Stimulated activated CD8-positive, alpha-beta memory T cell treated with anti-CD3 and anti-CD28 coated beads, Interleukin-4, amount 100 ng/mL, for 1 hour (primary cell): ENCODE results near the gene ALLC.

Experiments
- DNase-seq, 2 donors: peaks; one replicate each; pipeline ENCODE4 v3.0.0-alpha.2; 2020; ENCODE audit warnings: low read depth in 2 of 2, low spot score in 1 of 2

Gene ALLC

GRCh38 chr2:3639015-3639630 is 18.9 kb upstream of the ALLC start:
- DNase-seq, result no peak

- DNase-seq, result no peak
These were observed 18.3 kb upstream of the ALLC start for GRCh38 chr2:3639653-3640052.

- DNase-seq, result no peak
These were observed 16.8 kb upstream of the ALLC start for GRCh38 chr2:3641181-3641580.

- DNase-seq, result no peak
These were observed 16.1 kb upstream of the ALLC start for GRCh38 chr2:3641841-3642421.

DNA sequence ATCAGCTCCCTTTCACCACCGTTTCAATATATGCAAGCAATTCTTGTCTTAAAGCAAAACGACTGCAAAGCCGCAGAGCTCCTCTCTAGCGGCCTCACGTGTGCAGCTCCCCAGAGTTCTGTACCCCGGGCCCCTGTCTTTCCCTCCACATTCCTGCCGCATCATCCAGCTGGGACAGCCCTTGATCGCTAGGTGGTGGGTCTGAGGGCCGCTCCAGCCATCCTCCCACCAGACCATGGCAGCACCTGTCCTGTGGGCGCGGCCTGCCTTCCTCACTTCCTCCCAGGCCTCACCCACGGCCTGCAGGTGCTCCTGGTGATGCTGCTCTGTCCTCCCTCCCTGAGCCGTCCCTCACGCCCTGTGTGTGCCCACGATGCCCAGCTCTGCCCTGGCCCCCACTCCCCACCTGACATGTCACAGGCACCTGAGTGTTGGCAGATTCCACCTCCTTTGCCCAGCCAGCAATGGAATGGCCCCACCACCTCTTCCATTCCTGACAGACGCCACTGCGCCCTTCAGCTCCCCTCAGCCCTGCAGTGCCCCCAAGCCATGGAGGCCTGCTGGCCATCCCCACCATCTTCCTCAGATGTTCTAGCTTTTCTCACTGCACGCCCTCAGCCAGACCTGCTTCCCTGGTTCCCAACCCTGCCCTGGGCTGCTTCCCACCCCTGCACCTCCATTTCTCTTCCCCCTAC is 15.3 kb upstream of the ALLC start:
- no peak for DNase-seq

GRCh38 chr2:3643371-3644245 is 14.4 kb upstream of the ALLC start:
- no peak for DNase-seq

DNA sequence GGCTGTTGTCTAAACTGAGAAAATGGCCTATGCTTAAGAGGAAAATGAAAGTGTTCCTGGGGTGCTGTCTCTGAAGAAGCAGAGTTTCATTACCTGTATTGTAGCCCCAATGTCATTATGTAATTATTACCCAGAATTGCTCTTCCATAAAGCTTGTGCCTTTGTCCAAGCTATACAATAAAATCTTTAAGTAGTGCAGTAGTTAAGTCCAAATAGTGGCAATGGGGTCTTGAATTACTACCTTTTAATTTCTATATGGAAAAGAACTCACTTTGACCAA is 13.8 kb upstream of the ALLC start:
- DNase-seq, result no peak

DNA sequence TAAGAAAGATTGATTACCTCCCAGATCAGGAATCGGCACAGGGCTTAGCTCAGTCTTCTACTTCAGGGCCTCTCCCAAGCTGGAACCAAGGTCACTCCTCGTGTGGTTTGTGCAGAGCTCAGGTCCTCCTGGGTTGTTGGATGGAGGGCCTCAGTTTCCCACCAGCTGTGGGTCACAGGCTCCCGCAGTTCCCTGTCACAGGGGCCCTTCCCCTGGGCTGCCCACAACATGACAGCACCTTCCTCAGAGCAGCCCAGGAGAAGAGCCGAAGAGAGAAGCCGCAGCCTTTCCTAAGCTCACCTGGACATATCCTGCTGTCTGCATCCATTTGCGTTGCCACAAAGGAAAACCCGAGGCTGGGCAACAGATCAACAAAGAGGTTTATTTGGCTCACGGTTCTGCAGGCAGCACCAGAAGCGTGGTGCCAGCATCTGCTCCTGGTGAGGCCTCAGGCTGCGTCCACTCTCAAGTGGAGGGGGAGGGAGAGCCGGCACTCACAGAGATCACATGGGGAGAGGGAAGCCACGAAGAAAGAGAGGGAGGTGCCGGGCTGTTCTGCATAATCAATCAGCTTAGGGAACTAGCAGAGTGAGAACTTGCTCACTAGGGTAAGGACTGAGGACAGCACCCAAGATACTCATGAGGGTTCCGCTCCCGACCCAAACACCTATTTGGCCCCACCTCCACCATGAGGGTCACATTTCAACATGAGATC is 13.0 kb upstream of the ALLC start:
- no peak for DNase-seq

GRCh38 chr2:3645745-3646389 is 12.1 kb upstream of the ALLC start:
- DNase-seq, result no peak

GRCh38 chr2:3646446-3646845 is 11.6 kb upstream of the ALLC start:
- DNase-seq, result no peak

DNA sequence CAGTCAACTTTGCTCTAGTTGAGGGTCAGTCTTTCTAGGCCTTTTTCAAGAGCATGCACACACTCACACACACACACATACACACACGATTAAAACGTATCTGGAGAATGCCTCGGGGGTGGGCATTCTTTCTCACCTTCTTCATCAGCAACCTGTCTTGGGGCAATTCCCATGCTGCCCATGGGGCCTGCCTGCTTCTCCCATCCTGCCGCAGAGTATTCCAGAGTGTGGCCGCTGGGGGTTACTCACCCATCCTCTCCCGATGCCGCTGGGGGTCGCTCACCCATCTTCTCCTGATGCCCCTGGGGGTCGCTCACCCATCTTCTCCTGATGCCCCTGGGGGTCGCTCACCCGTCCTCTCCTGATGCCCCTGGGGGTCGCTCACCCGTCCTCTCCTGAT is 10.8 kb upstream of the ALLC start:
- no peak for DNase-seq

- no peak for DNase-seq
These were observed 10.0 kb upstream of the ALLC start for GRCh38 chr2:3647831-3648651.

DNA sequence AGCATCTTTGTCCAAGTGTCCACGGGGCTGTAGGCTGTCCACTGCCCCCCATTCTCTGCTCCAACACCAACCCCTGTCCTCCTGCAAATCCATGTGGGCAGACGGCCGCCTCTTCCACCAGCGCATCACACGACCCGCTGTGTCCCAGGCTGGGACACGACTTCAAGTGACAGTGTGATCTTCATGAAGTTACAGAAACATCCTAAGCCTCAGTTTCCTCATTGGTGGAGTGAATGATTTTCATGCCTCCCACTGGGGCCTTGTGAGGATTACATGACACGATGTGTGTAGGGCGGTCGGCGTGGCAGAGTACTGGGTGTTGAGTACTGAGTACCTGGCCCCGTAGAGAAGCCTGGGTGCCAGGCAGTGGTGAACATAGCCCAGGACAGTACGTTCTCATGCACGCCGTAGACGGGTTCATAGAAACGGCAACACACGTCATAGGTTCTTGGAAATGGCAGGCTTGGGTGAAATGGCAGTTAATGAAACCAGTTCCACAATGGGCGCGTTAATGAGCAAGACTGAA is 9.3 kb upstream of the ALLC start:
- DNase-seq, result no peak

DNA sequence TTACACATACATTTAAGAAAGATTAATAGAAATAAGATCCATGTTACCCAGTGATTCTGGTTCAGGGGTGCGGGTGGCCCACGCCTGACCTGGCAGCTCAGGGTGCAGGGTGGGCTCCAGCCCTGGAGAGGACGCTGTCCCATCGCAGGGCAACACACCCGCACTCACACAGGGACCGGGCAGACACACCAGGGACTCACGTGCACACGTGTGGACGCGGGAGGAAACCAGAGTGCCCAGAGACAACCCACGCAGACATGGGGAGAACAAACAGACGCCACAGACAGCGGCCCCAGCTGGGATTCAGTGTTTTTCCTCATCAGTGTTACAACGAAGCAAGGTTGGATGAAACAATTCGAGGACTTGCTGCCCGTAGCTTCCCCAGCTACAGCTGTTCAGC is 8.4 kb upstream of the ALLC start:
- no peak for DNase-seq

GRCh38 chr2:3650140-3650920 is 7.7 kb upstream of the ALLC start:
- no peak for DNase-seq

DNA sequence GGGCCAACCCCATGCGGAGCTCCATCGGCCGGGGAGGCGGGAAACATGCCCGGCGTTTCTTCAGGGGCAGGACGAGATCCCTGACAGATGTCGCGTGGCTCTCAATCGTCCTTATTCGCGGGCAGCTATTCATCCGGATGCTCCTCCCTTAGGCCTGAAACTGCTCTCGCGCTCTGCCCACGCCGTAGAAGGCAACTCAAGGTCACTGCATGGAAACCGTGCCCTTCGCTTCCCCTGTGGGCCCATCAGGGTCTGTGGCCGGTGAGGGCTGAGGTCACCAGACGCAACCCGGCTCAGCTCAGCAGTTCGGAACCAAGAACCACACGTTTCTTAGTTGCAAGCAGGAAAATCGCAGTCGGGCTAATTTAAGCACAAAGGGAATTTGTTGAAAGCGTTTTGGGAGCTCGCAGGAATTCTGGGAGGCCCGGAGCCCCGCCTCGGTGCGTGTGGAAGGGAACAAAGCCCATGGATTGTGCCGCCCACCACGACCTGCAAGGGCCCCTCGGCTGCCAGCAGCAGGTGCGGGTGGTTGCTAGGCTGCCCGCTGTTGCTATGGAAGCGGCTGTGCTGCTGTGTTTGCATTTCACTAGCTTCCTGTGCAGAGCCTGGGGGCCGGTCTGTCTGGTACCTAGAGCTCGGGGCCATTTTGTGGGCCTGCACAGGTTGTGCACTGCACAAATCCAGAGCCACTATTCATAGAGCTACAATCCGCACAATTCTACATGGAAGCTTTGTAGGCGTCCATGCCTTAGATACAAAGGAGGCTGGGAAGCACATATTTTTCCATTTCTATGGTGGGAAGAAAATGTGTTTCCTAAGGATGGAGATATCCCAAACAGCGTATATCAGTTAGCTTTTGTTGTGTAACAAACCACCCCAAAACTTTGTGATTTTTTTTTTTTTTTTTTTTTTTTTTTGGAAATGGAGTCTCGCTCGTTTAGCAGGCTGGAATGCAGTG is 6.0 kb upstream of the ALLC start:
- peak; percentile 17 to 30 for DNase-seq

DNA sequence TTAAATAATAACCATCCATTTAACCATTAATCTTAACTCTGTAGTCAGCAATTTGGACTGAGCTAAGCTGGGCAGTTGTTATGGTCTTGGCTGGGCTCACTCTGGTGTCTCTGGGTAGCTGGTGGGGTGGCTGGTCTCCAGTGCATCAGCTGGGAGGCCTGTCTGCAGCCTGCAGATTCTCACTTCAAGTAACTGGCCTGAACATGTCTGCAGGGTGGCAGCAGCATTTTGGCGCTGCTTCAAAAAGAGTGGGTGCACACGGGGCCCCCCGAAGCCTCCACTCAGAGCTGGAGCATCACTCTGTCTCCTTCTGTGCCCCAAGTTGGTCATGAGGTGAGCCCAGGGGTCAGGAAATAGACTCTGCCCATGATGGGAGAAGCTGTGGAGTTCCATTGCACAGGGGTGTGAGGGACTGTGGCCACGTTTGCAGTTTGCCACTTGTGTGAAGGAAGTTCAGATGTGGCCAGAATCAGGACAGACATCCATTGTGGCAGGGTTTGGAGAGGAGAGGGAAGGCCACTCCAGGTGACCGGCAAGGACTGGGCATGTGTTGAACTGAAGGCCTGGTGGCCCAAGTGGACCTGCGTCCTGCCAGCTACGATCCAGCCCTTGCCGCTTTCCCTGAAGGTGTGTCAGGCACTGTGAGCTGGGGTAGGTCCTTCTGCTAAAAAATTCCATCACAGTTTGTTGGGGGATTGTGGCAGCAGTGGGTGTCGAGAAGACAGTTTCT is 4.9 kb upstream of the ALLC start:
- DNase-seq, result no peak
